GM18909 (cell line): ENCODE results near the gene BNIP3.
A peak's percentile ranks its signal among the peaks of the same experiment; 100 is the strongest.
"Not testable (repeated sequence)": the region's sequence is repeated elsewhere in the genome, so short reads cannot be mapped to it uniquely, and the experiment has no call there.

Source experiments
- ATAC-seq: cut with Tn5 transposase; IDR thresholded peaks from one replicate; pipeline ENCODE4 v1.9.1; 2021; ENCODE audit warnings: mild to moderate bottlenecking; ENCODE audit not compliant: unreplicated experiment, poor library complexity

BNIP3 gene

GRCh38 chr10:131933696-131934086, 48.0 kb downstream of the BNIP3 start:
- no peak for ATAC-seq

GRCh38 chr10:131933016-131933695, 48.6 kb downstream of the BNIP3 start:
- ATAC-seq, result no peak

- ATAC-seq, result no peak
Measured at GRCh38 chr10:131931981-131932380, 49.7 kb downstream of the BNIP3 start.

- no peak for ATAC-seq
Measured at GRCh38 chr10:131930586-131931330, 51.0 kb downstream of the BNIP3 start.

GRCh38 chr10:131930150-131930549, 51.6 kb downstream of the BNIP3 start:
- ATAC-seq, result no peak

- ATAC-seq, result no peak
Measured at GRCh38 chr10:131929122-131929845, 52.4 kb downstream of the BNIP3 start.

- peak; percentile 86 for ATAC-seq
Measured at GRCh38 chr10:131928248-131929095, 53.3 kb downstream of the BNIP3 start.

- no peak for ATAC-seq
Measured at GRCh38 chr10:131926743-131927595, 54.8 kb downstream of the BNIP3 start.

- no peak for ATAC-seq
Measured at GRCh38 chr10:131926253-131926652, 55.5 kb downstream of the BNIP3 start.

GRCh38 chr10:131925716-131926115, 56.0 kb downstream of the BNIP3 start:
- no peak for ATAC-seq

- ATAC-seq, result no peak
Measured at GRCh38 chr10:131925011-131925649, 56.6 kb downstream of the BNIP3 start.

GRCh38 chr10:131923038-131923756, 58.5 kb downstream of the BNIP3 start:
- no peak for ATAC-seq

- peak; percentile 67 for ATAC-seq
Measured at GRCh38 chr10:131921184-131921583, 60.5 kb downstream of the BNIP3 start.

GRCh38 chr10:131920693-131921092, 61.0 kb downstream of the BNIP3 start:
- no peak for ATAC-seq

- no peak for ATAC-seq
Measured at GRCh38 chr10:131920151-131920550, 61.6 kb downstream of the BNIP3 start.

GRCh38 chr10:131919461-131919860, 62.3 kb downstream of the BNIP3 start:
- not testable (repeated sequence) for ATAC-seq
